ENCODE measurements around the gene WNT7A.

Gene WNT7A

GRCh38 chr3:13839726-13840340, 40.0 kb downstream of the WNT7A start:
- Histone ChIP-seq H3K27me3 (replicated peaks; ENCODE audit: control insufficient read depth, insufficient read depth, low read length, poor library complexity, severe bottlenecking) (no peaks in the 10 kb centered on the region), H3K36me3 (ENCODE audit: control insufficient read depth, insufficient read depth, low read length) (no peaks in the 10 kb centered on the region), H3K4me3 (ENCODE audit: insufficient read depth, low read depth, low read length, poor library complexity, severe bottlenecking) (no peak overlapping the region), H3K4me1 (ENCODE audit: control insufficient read depth, insufficient read depth, low read length, poor library complexity, severe bottlenecking) (peaks cover 4% of the 10 kb centered on the region), H3K9me3 (ENCODE audit: control insufficient read depth, low read length) (no peaks in the 10 kb centered on the region), H3K27ac (ENCODE audit: insufficient read depth, low read length, poor library complexity, severe bottlenecking) (no peak overlapping the region)
- no peak for DNase-seq

GRCh38 chr3:13839253-13839652, 40.6 kb downstream of the WNT7A start:
- no peaks in the 10 kb centered on the region for H3K36me3 ChIP-seq (ENCODE audit: control insufficient read depth, insufficient read depth, low read length)
- DNase-seq: no peak
- H3K27ac ChIP-seq (ENCODE audit: insufficient read depth, low read length, poor library complexity, severe bottlenecking): no peak overlapping the region
- H3K4me3 ChIP-seq (ENCODE audit: insufficient read depth, low read depth, low read length, poor library complexity, severe bottlenecking): no peak overlapping the region
- no peaks in the 10 kb centered on the region for H3K9me3 ChIP-seq (ENCODE audit: control insufficient read depth, low read length)
- no peaks in the 10 kb centered on the region for H3K27me3 ChIP-seq (replicated peaks; ENCODE audit: control insufficient read depth, insufficient read depth, low read length, poor library complexity, severe bottlenecking)
- H3K4me1 ChIP-seq (ENCODE audit: control insufficient read depth, insufficient read depth, low read length, poor library complexity, severe bottlenecking): peaks cover 4% of the 10 kb centered on the region

- no peak for DNase-seq
- no peaks in the 10 kb centered on the region for H3K36me3 ChIP-seq (ENCODE audit: control insufficient read depth, insufficient read depth, low read length)
- no peak overlapping the region for H3K27ac ChIP-seq (ENCODE audit: insufficient read depth, low read length, poor library complexity, severe bottlenecking)
- no peak overlapping the region for H3K4me3 ChIP-seq (ENCODE audit: insufficient read depth, low read depth, low read length, poor library complexity, severe bottlenecking)
- peaks cover 4% of the 10 kb centered on the region for H3K4me1 ChIP-seq (ENCODE audit: control insufficient read depth, insufficient read depth, low read length, poor library complexity, severe bottlenecking)
- no peaks in the 10 kb centered on the region for H3K27me3 ChIP-seq (replicated peaks; ENCODE audit: control insufficient read depth, insufficient read depth, low read length, poor library complexity, severe bottlenecking)
- no peaks in the 10 kb centered on the region for H3K9me3 ChIP-seq (ENCODE audit: control insufficient read depth, low read length)
Observed at GRCh38 chr3:13838421-13838820, 41.5 kb downstream of the WNT7A start.

- H3K4me1 ChIP-seq (ENCODE audit: control insufficient read depth, insufficient read depth, low read length, poor library complexity, severe bottlenecking): no peaks in the 10 kb centered on the region
- H3K4me3 ChIP-seq (ENCODE audit: insufficient read depth, low read depth, low read length, poor library complexity, severe bottlenecking): no peak overlapping the region
- DNase-seq: no peak
- H3K36me3 ChIP-seq (ENCODE audit: control insufficient read depth, insufficient read depth, low read length): no peaks in the 10 kb centered on the region
- H3K9me3 ChIP-seq (ENCODE audit: control insufficient read depth, low read length): no peaks in the 10 kb centered on the region
- no peaks in the 10 kb centered on the region for H3K27me3 ChIP-seq (replicated peaks; ENCODE audit: control insufficient read depth, insufficient read depth, low read length, poor library complexity, severe bottlenecking)
- no peak overlapping the region for H3K27ac ChIP-seq (ENCODE audit: insufficient read depth, low read length, poor library complexity, severe bottlenecking)
Observed at GRCh38 chr3:13837751-13838150, 42.1 kb downstream of the WNT7A start.

- no peaks in the 10 kb centered on the region for H3K9me3 ChIP-seq (ENCODE audit: control insufficient read depth, low read length)
- no peaks in the 10 kb centered on the region for H3K27me3 ChIP-seq (replicated peaks; ENCODE audit: control insufficient read depth, insufficient read depth, low read length, poor library complexity, severe bottlenecking)
- no peak overlapping the region for H3K4me3 ChIP-seq (ENCODE audit: insufficient read depth, low read depth, low read length, poor library complexity, severe bottlenecking)
- no peak overlapping the region for H3K27ac ChIP-seq (ENCODE audit: insufficient read depth, low read length, poor library complexity, severe bottlenecking)
- H3K4me1 ChIP-seq (ENCODE audit: control insufficient read depth, insufficient read depth, low read length, poor library complexity, severe bottlenecking): no peaks in the 10 kb centered on the region
- no peak for DNase-seq
- no peaks in the 10 kb centered on the region for H3K36me3 ChIP-seq (ENCODE audit: control insufficient read depth, insufficient read depth, low read length)
Observed at GRCh38 chr3:13836658-13837587, 42.9 kb downstream of the WNT7A start.

- no peaks in the 10 kb centered on the region for H3K9me3 ChIP-seq (ENCODE audit: control insufficient read depth, low read length)
- H3K4me1 ChIP-seq (ENCODE audit: control insufficient read depth, insufficient read depth, low read length, poor library complexity, severe bottlenecking): no peaks in the 10 kb centered on the region
- H3K27ac ChIP-seq (ENCODE audit: insufficient read depth, low read length, poor library complexity, severe bottlenecking): no peak overlapping the region
- H3K27me3 ChIP-seq (replicated peaks; ENCODE audit: control insufficient read depth, insufficient read depth, low read length, poor library complexity, severe bottlenecking): no peaks in the 10 kb centered on the region
- DNase-seq: no peak
- H3K36me3 ChIP-seq (ENCODE audit: control insufficient read depth, insufficient read depth, low read length): no peaks in the 10 kb centered on the region
- no peak overlapping the region for H3K4me3 ChIP-seq (ENCODE audit: insufficient read depth, low read depth, low read length, poor library complexity, severe bottlenecking)
Observed at GRCh38 chr3:13835246-13835645, 44.6 kb downstream of the WNT7A start.

GRCh38 chr3:13834258-13835035, 45.4 kb downstream of the WNT7A start:
- Histone ChIP-seq H3K27ac (ENCODE audit: insufficient read depth, low read length, poor library complexity, severe bottlenecking) (no peak overlapping the region), H3K4me1 (ENCODE audit: control insufficient read depth, insufficient read depth, low read length, poor library complexity, severe bottlenecking) (no peaks in the 10 kb centered on the region), H3K9me3 (ENCODE audit: control insufficient read depth, low read length) (no peaks in the 10 kb centered on the region), H3K27me3 (replicated peaks; ENCODE audit: control insufficient read depth, insufficient read depth, low read length, poor library complexity, severe bottlenecking) (no peaks in the 10 kb centered on the region), H3K36me3 (ENCODE audit: control insufficient read depth, insufficient read depth, low read length) (no peaks in the 10 kb centered on the region), H3K4me3 (ENCODE audit: insufficient read depth, low read depth, low read length, poor library complexity, severe bottlenecking) (no peak overlapping the region)
- no peak for DNase-seq

GRCh38 chr3:13833506-13834257, 46.2 kb downstream of the WNT7A start:
- Histone ChIP-seq H3K4me1 (ENCODE audit: control insufficient read depth, insufficient read depth, low read length, poor library complexity, severe bottlenecking) (no peaks in the 10 kb centered on the region), H3K27me3 (replicated peaks; ENCODE audit: control insufficient read depth, insufficient read depth, low read length, poor library complexity, severe bottlenecking) (no peaks in the 10 kb centered on the region), H3K4me3 (ENCODE audit: insufficient read depth, low read depth, low read length, poor library complexity, severe bottlenecking) (no peak overlapping the region), H3K27ac (ENCODE audit: insufficient read depth, low read length, poor library complexity, severe bottlenecking) (no peak overlapping the region), H3K36me3 (ENCODE audit: control insufficient read depth, insufficient read depth, low read length) (no peaks in the 10 kb centered on the region), H3K9me3 (ENCODE audit: control insufficient read depth, low read length) (no peaks in the 10 kb centered on the region)
- no peak for DNase-seq

GRCh38 chr3:13832130-13832529, 47.7 kb downstream of the WNT7A start:
- no peak overlapping the region for H3K27ac ChIP-seq (ENCODE audit: insufficient read depth, low read length, poor library complexity, severe bottlenecking)

More at GRCh38 chr3:13832130-13832529, 47.7 kb downstream of the WNT7A start:
- DNase-seq: no peak
- Histone ChIP-seq H3K9me3 (ENCODE audit: control insufficient read depth, low read length) (no peaks in the 10 kb centered on the region), H3K36me3 (ENCODE audit: control insufficient read depth, insufficient read depth, low read length) (no peaks in the 10 kb centered on the region), H3K4me1 (ENCODE audit: control insufficient read depth, insufficient read depth, low read length, poor library complexity, severe bottlenecking) (no peaks in the 10 kb centered on the region), H3K27me3 (replicated peaks; ENCODE audit: control insufficient read depth, insufficient read depth, low read length, poor library complexity, severe bottlenecking) (no peaks in the 10 kb centered on the region), H3K4me3 (ENCODE audit: insufficient read depth, low read depth, low read length, poor library complexity, severe bottlenecking) (no peak overlapping the region)
